AG09319 (cell line): ENCODE data around the gene MAFG.

ENCODE experiments used
- DNase-seq: peaks from one replicate; pipeline ENCODE4 v3.0.0-alpha.2; 2010; ENCODE audit warnings: low read depth; ENCODE audit errors: extremely low read depth
- CTCF ChIP-seq: IDR thresholded peaks from 2 replicates; pipeline ENCODE4 v1.5.1; 2011; ENCODE audit warnings: low read depth, mild to moderate bottlenecking, inconsistent platforms, low read length, moderate library complexity

MAFG gene

GRCh38 chr17:81903415-81903831 lies 24.1 kb downstream of the MAFG start:
- TF ChIP-seq CTCF, result no peak
- DNase-seq, result no peak

GRCh38 chr17:81902653-81903414 lies 24.7 kb downstream of the MAFG start:
- no peak for DNase-seq
- TF ChIP-seq CTCF, result no peak

GRCh38 chr17:81902023-81902652 lies 25.4 kb downstream of the MAFG start, which contains the start of gene NPB:
NPB (plus strand) TSS chr17:81902238; CDS start chr17:81902278, 40 bp downstream.
- no peak for TF ChIP-seq CTCF
- no peak for DNase-seq

GRCh38 chr17:81901167-81902022 lies 26.1 kb downstream of the MAFG start:
- no peak for TF ChIP-seq CTCF
- no peak for DNase-seq

- no peak for TF ChIP-seq CTCF
- DNase-seq, result no peak
Measured at GRCh38 chr17:81900181-81900820, 27.2 kb downstream of the MAFG start.

- DNase-seq, result no peak
- no peak for TF ChIP-seq CTCF
Measured at GRCh38 chr17:81899514-81900166, 27.9 kb downstream of the MAFG start.
